GM19438 (cell line): Measurements from ENCODE around the gene MED25.
A peak's percentile ranks its signal among the peaks of the same experiment; 100 is the strongest.

Experiments used
- ATAC-seq: cut with Tn5 transposase; IDR thresholded peaks from one replicate; pipeline ENCODE4 v1.9.1; 2021; ENCODE audit warnings: low read depth; ENCODE audit not compliant: unreplicated experiment

The MED25 gene

DNA sequence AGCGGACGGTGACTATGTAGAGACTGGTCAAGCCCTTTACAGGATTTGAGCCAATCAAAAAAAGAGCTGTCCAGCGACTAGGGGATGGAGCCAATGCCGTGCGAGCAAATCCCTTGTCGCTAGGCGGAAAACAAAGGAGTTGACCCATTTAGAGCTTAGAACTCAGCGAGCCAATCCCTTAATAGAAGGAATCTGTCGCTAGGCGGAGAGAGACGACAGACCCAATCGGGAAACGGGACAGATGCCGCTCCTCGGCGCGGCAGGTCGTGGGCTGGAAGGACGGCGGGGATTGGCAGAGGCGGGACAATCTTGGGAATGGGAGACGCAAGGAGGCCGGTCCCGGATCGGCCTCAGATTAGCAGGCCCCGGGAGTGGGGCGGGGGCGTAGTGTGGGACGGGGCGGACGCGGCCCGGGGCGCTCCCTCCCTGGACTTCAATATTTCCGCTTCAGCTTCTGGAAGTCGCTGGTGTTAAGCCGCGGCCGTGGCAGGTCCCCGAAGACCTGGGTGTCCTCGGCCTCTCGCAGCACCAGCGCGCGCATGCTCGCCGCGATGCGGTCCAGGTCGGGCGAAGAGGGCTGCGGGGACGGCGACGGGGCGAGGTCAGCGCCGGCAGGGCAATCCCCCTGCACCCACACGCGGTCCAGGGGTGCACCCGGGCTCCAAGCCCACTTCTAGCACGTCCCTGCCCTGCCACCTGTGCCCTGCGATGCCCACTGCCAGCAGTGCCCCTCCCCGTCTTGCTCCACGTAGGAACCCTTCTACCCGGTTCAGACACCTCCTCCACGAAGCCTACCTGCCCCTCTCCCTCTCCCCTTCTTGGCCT, 51.6 kb downstream of the MED25 start:
- ATAC-seq, result peak; percentile 57

DNA sequence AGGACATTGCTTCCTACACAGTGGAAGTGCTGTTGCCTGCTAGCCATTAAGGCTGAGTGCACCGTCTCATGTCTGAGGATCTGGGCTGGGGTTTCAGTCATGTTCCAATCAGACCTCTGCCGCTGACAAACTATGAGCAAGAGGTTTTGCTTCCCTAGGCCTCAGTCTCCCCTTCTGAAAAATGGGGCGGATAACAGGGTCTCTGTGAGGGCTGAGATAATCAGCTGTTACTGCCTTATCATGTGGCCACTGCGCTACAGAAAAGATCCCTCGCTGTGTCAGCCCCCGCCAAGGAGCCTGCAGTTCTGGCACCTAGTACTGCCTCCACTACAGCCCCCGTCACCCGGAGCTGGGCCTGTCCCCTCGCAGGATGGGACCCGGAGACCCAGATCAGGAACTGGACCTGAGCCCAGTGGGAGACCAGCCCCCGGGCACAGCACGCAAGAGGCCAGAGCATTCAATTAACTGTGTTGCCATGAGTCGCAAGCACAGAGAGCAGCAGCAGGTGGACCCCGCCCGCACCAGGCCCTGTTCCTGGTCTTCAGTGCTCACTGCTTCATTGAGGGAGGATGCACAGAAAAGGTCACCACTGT, 52.3 kb downstream of the MED25 start:
- ATAC-seq, result no peak

DNA sequence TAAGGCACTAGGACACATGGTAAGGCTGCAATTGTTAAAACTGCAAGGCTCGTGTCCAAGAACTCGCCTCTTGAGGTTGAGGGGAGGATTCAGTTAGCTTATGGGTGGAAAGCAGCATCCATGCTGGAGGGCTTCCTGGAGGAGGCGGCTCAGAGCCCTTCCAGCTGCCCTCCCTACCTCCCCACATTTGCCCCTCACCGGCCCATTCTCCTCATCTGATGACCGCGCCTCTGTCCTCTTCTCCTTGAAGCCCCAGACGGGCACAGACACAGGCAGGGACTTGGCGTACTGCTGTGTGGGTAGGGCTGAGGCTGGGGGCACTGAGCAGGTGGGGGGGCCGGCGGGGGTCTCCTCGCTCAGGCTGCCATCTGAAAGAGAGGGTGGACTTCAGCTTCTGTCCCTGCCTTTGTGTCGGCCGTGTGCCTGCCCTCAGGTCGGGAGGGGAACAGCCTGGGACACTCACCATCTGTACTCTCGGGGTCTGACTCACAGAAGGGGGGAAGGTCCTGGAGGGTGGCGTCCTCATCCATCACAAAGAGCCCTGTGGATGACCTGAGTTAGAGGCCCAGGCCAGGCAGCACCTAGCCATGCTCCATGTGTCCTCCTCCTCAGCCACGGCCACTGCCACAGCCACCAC, 53.4 kb downstream of the MED25 start:
- ATAC-seq, result no peak

DNA sequence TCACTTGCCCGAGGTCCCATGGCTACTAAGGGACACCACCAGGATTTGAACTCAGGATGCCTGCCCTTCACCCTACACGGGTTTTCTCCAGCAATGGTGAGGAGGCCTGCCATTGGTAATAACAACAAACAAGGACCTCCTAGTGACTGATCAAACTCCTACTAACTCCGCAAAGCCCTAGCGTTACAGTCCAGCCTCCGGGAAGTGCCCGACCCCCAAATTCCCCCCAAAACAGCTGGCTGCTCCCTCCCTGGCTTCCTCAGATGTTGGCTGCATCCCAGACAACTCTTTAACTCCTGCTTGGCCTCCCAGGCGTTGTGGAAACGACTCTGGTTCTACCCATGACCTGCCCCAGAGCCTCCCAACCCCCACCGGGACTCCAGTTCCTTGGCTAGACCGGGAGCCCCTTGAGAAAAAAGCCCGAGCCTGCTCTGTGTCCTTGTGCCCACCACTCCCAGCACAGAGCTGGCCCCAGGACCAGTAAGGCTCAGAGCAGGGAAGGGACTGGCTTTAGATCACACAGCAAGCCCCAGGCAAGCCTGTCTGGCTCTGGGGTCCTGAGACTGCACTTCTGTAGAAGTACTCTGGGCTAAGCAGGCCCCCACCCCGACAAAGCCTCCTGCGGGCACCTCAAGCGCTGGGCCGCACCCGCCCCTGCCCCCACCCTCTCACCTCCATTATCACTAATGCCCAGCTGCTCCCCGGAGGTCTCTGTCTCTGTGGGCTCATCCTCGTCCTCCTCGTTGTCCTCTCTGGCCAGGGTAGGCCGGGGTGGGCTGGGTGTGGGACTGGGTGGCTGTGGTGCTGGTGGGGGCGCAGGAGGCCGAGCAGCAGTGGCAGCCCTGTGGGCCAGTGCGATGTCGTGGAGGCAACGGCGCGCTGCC, 54.4 kb downstream of the MED25 start:
- no peak for ATAC-seq

DNA sequence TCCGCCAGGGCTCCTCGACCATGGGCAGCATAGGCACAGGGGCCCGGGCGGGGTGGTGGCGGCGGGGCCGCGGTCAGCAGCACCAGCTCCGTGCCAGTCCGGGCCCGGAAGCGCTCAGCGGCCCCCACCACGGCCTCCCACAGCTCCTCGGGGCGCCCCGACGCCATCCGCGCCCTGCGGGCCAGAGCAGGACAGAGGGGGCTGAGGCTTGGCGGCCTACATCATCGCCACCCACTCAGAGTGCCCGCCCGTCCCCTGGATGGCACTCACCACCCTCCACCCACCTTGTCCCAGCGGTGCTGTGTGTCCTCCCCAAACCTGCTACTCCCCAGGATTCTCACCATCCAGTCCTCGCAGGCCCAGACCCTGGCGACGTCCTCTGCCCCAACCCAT, 55.0 kb downstream of the MED25 start:
- ATAC-seq, result no peak

DNA sequence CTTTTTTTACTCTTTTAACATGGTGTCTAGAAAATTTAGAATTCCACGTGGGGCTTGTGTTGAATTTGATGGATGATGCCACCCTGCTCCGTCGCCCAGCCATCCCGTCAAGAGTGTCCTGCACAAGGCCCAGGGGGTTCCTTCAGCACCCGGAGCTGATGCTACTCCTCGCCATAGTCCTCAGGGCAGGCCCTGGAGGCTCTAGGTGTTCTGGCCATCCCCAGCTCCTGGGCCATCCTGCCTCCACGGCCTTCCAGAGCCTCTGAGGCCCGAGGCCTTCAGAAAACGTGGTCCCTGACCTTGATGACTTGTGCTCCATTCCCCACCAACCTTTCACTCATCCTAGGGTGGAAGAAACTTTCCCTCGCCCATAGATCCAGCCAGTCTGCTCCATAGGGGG, 55.7 kb downstream of the MED25 start:
- ATAC-seq, result no peak

DNA sequence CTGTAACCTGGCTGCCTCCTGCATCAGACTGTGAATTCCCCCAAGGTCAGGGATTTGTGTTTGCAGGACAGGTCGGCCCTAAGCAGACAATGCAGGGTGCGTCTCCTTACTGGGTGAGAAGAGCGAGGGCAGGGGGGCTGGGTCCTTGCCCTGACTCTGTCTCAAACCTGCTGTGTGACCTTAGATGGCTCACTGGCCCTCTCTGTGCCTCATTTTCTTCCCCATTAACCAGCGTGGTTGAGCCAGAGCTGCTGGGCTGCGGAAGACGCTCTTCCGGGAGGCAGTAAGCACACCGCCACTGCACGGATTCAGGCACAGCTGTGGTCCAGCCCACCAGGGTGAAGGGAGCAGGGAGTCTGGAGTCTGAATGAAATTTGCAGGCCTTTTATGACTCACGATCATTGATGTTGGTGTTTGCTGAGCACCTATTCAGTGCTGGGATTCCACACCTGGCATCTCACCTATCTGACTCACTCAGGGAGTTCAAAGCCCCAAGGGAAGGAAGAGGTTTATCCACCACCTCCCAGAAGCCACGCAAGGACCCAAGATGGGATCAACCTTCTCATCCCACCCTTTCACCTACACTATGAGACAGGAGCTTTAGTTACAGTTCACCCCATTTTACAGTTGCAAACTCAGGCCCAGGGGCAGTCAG, 56.5 kb downstream of the MED25 start:
- no peak for ATAC-seq

DNA sequence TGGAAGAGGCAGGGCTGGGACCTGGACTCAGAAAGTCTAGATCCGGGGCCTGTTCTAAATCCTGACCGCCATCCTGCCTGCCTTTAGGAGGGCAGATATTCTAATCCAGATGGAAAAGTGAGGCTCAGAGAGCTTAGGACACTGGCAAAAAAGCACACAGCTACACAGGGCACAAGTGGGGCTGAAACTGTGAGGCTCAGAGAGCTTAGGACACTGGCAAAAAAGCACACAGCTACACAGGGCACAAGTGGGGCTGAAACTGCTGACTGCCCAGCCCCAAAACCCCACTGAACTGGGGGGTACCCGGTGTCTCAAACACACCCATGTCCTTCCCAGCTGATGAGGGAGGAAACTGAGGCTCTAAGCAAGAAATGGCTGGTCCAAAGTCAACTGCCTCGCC, 57.1 kb downstream of the MED25 start:
- no peak for ATAC-seq

DNA sequence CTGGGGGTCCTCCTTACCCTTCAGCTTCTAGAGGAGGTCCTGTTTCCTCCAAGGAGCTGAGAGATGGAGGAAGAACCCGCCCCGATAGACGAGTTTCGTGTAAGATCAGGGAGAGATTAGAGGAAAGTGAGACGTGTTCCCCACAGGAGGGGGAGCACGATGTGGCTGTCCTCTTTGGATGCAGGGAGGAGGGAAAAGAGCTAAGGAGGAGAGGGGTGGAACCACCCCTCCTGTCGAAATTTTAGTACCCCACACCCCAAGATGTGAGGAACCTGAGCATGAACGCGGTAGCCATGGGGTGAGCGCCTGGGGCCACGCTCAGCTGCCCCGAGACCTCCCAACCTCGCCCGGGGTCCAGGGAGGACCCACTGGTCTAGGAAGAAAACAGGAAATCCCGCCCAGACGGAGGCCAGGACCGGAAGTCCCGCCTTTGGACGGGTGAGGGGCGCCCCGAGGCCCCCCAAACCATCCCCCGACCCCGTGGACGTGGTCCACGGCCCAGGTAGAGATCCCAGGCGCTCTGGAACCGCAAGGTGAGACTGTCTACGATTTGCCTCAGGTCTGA, 57.9 kb downstream of the MED25 start:
- no peak for ATAC-seq

DNA sequence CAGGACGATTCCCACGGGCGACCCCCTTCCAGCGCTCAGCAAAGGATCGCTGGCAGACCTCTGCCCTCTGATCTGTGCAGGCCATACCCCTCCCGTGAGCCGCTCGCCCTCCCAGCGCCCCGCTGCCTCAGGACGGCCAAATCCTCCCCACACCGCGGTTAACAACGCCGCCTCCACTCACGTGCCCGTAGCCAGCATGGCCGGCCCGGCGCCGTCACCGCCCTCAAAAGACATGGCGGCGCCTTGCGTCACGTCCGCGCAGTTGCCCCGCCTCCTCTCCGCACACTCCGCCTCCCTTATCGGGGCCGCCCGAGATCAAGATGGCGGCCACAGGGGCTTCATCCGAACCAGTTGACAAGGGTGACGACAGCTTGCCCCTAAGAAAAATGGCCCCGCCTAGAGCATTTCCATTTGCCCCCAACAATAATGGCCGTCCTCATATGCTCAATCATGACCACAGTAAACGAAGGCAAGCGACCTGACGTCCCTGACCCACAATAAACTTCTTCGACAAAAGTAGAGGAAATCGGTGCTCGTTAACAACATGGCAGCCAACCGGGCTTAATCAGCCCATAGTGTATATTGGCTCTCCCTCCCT, 58.4 kb downstream of the MED25 start:
- ATAC-seq, result peak; percentile 37

DNA sequence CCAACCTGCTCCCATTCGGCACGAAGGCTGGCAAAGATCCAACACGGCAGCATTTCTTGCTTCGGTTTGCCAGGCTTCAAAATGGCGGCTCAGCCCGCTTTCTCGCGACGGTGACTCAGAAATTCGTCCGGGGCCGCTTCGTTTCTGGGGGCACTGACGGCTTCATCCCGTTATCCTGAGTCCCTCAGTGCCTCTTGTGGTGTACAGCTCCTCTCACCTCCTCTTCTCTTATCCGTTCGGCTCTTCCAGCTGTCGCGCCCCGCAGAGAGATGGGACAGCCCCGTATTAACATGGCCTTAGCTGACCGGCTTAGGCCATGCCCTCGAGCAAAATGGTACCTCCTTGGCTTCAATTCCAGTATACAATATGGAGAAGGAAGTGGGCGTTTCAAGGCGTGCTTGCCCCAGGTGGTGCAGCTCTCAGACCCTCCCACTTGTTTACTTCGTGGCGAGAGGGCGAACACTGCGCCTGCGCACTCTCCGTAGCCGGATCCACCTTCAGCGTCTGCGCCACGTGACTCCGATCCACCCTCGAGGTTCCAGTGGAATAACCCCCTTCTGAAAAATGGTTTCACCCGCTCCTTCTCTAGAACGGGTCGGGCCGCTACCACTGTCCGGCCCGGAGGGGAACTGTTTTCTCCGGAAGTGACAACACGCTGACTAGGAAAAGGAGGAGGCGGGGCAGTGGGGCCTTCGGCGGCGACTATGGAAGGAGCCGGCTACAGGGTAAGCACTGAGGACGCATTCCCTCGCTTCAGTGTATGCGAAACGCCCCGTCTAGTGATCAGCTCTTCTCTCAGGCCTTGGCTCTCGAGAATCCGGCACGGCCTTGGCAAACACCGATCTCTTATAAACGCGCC, 59.2 kb downstream of the MED25 start, which contains the start of the genes AKT1S1 and TBC1D17:
Gene AKT1S1 (minus strand): TSS at position 336 of the 859 bp plus-strand sequence. CDS start 4,060 bp downstream, outside the sequence.
Gene TBC1D17 (plus strand): TSS at position 683 of the 859 bp plus-strand sequence. CDS start 22 bp downstream, at position 705.
- peak; percentile 55 for ATAC-seq

DNA sequence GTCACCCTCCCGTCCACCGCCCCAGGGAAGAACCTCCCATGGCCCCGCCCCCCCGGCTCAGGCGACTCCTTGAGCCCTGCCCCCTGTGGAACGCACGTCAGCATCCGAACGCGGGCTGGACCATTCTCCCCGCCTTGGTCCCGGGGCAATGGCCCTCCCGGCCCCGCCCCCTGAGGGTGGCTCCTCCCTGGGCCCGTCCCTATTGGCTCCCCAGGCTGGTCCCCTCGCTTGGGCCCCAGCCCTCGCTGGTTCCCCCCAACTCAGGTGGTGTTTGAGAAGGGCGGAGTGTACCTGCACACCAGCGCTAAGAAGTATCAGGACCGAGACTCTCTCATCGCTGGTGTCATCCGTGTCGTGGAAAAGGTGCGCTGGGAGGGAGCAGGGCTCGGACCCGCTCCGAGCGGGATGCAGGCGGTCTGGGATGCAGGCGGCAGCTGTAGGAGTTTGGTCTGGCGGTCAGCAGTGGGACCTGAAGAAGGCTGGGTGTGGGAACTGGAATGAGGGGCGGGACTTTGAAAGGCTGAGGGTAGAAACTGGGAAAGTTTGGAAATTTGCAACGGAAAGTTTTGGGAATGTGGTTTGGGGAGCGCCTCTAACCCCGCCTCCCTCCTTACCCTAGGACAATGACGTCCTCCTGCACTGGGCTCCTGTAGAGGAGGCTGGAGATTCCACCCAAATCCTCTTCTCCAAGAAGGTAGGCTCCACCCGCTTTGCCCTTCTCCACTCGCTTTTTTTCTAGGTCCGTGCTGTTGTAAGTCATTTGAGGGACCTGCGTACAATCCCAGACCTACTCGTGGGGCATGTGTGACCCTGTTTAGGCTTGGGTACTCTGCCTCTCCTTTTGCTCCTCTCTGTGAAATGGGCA, 60.0 kb downstream of the MED25 start:
- ATAC-seq, result peak; percentile 43

DNA sequence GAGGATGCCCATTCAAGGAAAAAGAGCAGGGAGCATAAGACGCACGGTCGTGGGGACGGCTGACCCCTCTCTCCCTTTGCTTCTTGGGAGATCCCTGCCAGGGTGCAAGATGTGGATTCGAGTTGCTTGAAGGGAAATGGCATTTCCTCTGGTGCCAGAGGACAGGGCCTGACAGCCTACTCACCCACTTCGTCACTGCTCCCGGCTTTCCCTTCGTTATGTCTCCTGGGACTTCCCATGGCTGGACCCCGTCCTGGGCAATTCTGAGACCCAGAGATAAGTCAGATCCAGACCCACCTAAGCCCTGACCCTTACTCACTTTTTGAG, 60.6 kb downstream of the MED25 start:
- no peak for ATAC-seq

DNA sequence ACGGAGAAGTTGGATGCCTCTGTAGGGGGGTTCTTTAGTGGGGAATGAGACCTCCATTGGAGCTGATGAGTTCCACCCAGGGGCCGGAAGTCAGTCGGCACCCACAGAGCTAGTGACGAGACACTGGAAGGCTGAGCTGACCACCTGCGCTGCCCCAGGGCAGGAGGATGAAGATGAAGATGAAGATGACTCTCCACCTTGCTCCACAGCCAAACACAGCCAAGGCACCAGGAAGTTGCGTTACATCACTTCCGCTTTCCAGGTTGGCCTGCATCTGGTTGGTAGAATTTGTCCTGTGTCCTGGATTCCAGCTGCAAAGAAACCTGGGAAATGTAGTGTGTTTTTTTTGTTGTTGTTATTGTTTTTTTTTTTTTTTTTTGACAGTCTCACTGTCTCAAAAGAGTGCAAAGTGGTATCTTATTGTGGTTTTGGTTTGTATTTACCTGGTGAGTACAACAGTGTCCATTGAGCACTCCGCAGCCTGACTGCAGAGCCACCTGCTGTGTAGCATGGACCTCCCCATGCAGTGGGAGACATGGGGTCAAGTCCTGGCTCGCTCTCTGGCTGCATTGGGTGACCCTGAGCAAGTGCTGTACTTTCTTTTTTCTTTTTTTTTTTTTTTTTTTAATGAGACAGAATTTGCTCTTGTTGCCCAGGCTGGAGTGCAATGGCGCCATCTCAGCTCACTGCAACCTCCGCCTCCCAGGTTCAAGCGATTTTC, 61.3 kb downstream of the MED25 start:
- ATAC-seq, result no peak

DNA sequence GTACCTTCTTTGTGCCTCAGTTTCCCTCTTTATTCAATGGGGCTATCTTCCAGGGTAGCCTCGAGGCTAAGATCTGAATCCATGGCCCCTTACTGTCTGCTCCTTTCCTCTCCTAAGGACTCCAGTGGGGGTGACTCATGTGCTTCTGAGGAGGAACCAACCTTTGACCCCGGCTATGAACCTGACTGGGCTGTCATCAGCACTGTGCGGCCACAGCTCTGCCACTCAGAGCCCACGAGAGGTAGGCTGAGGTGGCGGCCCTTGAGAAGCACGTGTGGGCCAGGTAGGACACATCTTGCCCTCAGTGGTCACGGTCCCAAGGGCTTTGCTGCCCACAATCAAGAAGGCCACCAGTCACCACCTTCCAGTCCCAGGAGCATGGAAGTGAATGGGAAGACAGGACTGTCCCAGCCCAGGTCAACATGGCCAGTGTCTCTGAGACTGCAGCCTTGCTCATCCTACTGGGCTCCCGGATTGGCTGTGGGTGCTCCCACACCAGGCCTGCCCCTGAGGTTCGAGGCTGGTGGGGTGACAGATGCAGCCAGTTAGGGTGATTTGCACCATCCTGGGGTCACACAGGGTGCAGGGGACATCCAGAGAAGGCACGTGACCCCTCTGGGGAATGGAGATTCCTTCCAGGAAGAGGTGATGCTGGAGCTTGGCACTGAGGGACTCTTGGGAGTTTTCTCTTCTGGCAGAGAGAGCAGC, 62.2 kb downstream of the MED25 start:
- ATAC-seq, result no peak

DNA sequence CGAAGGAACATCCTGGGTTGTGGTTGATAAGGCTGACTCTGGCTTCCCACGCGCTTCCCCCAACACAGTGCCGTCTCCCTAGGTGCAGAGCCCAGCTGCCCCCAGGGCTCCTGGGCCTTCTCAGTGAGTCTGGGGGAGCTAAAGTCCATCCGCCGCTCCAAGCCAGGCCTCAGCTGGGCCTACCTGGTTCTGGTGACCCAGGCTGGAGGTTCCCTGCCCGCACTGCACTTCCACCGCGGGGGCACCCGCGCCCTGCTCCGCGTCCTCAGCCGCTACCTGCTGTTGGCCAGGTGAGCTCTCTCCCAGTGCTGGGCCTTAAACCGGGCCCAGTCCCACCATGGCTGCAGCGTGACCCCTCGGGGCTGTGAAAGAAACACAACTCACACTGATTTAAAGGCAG, 63.1 kb downstream of the MED25 start:
- no peak for ATAC-seq
